ENCODE data around the gene GATA2.

GRCh38 chr3:128501431-128501830 lies 8.4 kb upstream of the GATA2 start:
- TF ChIP-seq REST (IDR thresholded peaks at IDR 0.05; ENCODE audit: insufficient read depth in 1 of 2, low read depth in 2 of 2, low read length in 1 of 2) = no peak
- TF ChIP-seq CTCF (IDR thresholded peaks at IDR 0.05) = no peak
- no peak for TF ChIP-seq SIN3A (IDR thresholded peaks at IDR 0.05; ENCODE audit: borderline replicate concordance, insufficient read depth, low read depth, low read length)

Measured in Panc1 (cell line).